ENCODE results near the gene DNM3. TPM values are rescaled to one million over a fixed set of nuclear protein-coding genes. Genes with fewer than 3 reads are reported as not detected.

Gene DNM3
- total RNA-seq, 1 experiment from 2014 or later, result 0.71 TPM

GRCh38 chr1:172176206-172176605, 334.9 kb downstream of the DNM3 start:
- H3K9me3 ChIP-seq (ENCODE audit: low read depth, low read length, poor library complexity, severe bottlenecking), result no peaks in the 10 kb centered on the region
- intact Hi-C loops (cut with micrococcal nuclease; ENCODE audit: unreplicated experiment), result no loop called here
- H3K27ac ChIP-seq (ENCODE audit: low read depth, low read length, poor library complexity, severe bottlenecking), result no peak overlapping the region
- no peak overlapping the region for H3K4me3 ChIP-seq (ENCODE audit: low read depth, low read length, poor library complexity, severe bottlenecking)
- BruUV-seq (replicated peaks), result no TSS peak
- H3K36me3 ChIP-seq (ENCODE audit: insufficient read depth, low read length, poor library complexity, severe bottlenecking), result no peaks in the 10 kb centered on the region
- ChIA-PET POLR2A (ENCODE audit: low non-redundant PET) (no interaction called here), CTCF (no interaction called here)
- no peaks in the 10 kb centered on the region for H3K27me3 ChIP-seq (replicated peaks; ENCODE audit: insufficient read depth, low read depth, low read length, poor library complexity)
- H3K4me1 ChIP-seq (ENCODE audit: insufficient read depth, low read length, poor library complexity, severe bottlenecking), result peaks cover 7% of the 10 kb centered on the region
- TF ChIP-seq CTCF (conservative IDR thresholded peaks at IDR 0.05; ENCODE audit: low read depth, low read length) (no peak), EZH2 (IDR thresholded peaks at IDR 0.05; ENCODE audit: borderline replicate concordance, low read depth, low read length, poor library complexity, severe bottlenecking) (no peak)
- DNase-seq (ENCODE audit: low spot score), result no peak

- intact Hi-C loops (cut with micrococcal nuclease; ENCODE audit: unreplicated experiment), result no loop called here
- H3K4me3 ChIP-seq (ENCODE audit: low read depth, low read length, poor library complexity, severe bottlenecking), result no peak overlapping the region
- H3K9me3 ChIP-seq (ENCODE audit: low read depth, low read length, poor library complexity, severe bottlenecking), result no peaks in the 10 kb centered on the region
- peaks cover 20% of the 10 kb centered on the region for H3K4me1 ChIP-seq (ENCODE audit: insufficient read depth, low read length, poor library complexity, severe bottlenecking)
- ChIA-PET POLR2A (ENCODE audit: low non-redundant PET) (no interaction called here), CTCF (no interaction called here)
- DNase-seq (ENCODE audit: low spot score), result no peak
- no peak overlapping the region for H3K27ac ChIP-seq (ENCODE audit: low read depth, low read length, poor library complexity, severe bottlenecking)
- no peaks in the 10 kb centered on the region for H3K27me3 ChIP-seq (replicated peaks; ENCODE audit: insufficient read depth, low read depth, low read length, poor library complexity)
- H3K36me3 ChIP-seq (ENCODE audit: insufficient read depth, low read length, poor library complexity, severe bottlenecking), result no peaks in the 10 kb centered on the region
- TF ChIP-seq EZH2 (IDR thresholded peaks at IDR 0.05; ENCODE audit: borderline replicate concordance, low read depth, low read length, poor library complexity, severe bottlenecking) (no peak), CTCF (conservative IDR thresholded peaks at IDR 0.05; ENCODE audit: low read depth, low read length) (no peak)
- no TSS peak for BruUV-seq (replicated peaks)
Measured at GRCh38 chr1:172177849-172178248, 336.6 kb downstream of the DNM3 start.

DNA sequence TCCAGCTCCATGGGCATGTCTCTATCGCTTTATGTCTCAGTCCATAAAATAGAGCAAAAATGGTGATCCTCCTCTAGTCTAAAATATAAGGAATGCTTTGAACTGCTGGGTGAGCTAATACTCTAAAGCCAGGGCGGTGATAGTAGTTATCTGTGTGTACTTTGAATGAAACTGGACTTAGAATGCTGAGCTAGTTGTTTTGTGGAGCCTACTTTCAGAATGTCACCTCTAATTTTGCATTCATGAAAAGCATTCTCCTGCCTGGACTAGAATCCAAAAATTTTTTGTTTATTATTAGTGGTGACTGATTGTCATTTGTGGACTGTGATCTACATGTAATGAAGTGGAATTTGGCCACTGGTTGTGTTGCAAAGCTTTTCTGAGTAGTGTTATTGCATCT, 337.6 kb downstream of the DNM3 start:
- Histone ChIP-seq H3K9me3 (ENCODE audit: low read depth, low read length, poor library complexity, severe bottlenecking) (no peaks in the 10 kb centered on the region), H3K27me3 (replicated peaks; ENCODE audit: insufficient read depth, low read depth, low read length, poor library complexity) (no peaks in the 10 kb centered on the region), H3K4me3 (ENCODE audit: low read depth, low read length, poor library complexity, severe bottlenecking) (no peak overlapping the region), H3K27ac (ENCODE audit: low read depth, low read length, poor library complexity, severe bottlenecking) (no peak overlapping the region), H3K4me1 (ENCODE audit: insufficient read depth, low read length, poor library complexity, severe bottlenecking) (peaks cover 20% of the 10 kb centered on the region), H3K36me3 (ENCODE audit: insufficient read depth, low read length, poor library complexity, severe bottlenecking) (no peaks in the 10 kb centered on the region)
- DNase-seq (ENCODE audit: low spot score), result no peak
- ChIA-PET CTCF (no interaction called here), POLR2A (ENCODE audit: low non-redundant PET) (no interaction called here)
- TF ChIP-seq CTCF (conservative IDR thresholded peaks at IDR 0.05; ENCODE audit: low read depth, low read length) (no peak), EZH2 (IDR thresholded peaks at IDR 0.05; ENCODE audit: borderline replicate concordance, low read depth, low read length, poor library complexity, severe bottlenecking) (no peak)
- intact Hi-C loops (cut with micrococcal nuclease; ENCODE audit: unreplicated experiment), result no loop called here
- no TSS peak for BruUV-seq (replicated peaks)

Data from A673 (cell line).